Measurements from ENCODE around the gene AGO1. TPM values are rescaled to one million over a fixed set of nuclear protein-coding genes. Genes with fewer than 3 reads are reported as not detected.

AGO1 gene
- 10 to 100 TPM; 13.6 to 91.4 (median 28.9) TPM for total RNA-seq

DNA sequence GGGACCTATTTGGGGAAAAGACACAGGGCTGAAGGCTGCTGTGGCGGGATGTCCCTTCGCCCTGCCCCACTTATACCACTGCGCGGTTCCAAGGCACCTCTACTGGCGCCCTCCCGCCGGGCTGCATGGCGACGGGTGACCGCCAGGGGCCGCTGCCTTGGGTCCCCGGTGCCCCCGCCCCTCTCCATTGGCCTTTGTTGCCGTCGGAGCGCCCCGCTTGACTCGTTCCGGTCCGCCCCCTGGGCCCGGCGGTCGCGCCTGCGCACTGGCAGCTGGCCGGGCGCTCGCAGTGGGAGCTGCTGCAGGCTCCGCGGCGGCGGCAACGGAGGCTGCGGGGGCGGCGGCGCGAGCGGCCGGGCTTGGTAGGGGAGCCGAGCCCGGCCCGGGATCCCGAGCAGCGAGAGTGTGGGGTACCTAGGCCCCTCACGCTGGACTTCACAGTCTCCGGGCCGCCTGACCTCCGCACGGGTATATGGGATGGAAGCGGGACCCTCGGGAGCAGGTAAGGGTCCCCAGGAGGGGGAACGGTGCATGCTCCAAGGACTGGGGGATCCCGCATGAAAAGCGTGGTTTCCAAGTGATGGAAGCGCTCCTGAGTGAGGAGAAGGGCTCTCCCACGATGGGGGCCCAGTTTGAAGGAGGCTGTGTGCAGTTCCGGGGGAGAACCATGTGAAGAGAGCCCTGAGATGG is at the start of gene AGO1:
Gene AGO1, plus strand, starts transcription at position 265 of the 690 bp plus-strand sequence. Its CDS starts 213 bp downstream, at position 478.
- Histone ChIP-seq H3K4me3 (peak within 1 kb of the TSS; percentile 84 to 96 (median 92)), H3K4me1 (replicated peaks in 1 of 2) (peaks cover 29 to 35% of the 10 kb centered on the region in 2 donors), H3K27ac (peak within 1 kb of the TSS; percentile 87 to 88)
- WGBS, 10 experiments: 0% methylated on average over 3 to 8 of the region's 58 CpGs; no CpG with 5 or more reads in 8 of the 10 experiments
- ATAC-seq (replicated peaks in 6 of 8): peak; percentile 74 to 93 (median 84)
- in situ Hi-C loops (cut with MboI; ENCODE audit: low pct_unique_long_range_greater_than_20kb in 2 of 9, low sequenced_read_pairs in 9 of 9, unreplicated experiment in 9 of 9): no loop called here

DNA sequence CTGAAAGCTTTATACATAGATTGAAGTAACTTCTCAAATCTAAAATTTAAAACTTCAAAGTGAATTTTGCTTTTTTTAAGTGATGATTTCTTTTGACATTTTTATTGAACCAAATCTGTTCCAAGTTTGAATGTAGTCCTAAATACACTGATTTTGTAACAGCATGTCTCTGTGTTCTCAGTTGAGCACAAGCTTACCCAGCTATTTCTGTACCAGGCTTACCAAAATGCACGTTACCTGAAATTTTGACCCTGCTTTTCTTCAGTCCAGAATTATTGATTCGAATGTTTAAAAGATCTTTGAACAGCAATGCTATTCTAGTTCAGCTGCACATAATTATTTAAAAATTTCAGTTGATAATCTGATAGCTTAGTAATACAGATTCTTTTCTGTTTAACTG is 49.6 kb upstream of the AGO1 start:
- 93 to 100% (median 100%) methylated on average over 1 to 2 of the region's 2 CpGs for WGBS, 10 experiments
- in situ Hi-C loops (cut with MboI; ENCODE audit: low pct_unique_long_range_greater_than_20kb in 2 of 9, low sequenced_read_pairs in 9 of 9, unreplicated experiment in 9 of 9): no loop called here
- no peak overlapping the region for H3K27ac ChIP-seq
- no peak for ATAC-seq (replicated peaks in 6 of 8)
- no peak overlapping the region for H3K4me3 ChIP-seq
- H3K4me1 ChIP-seq (replicated peaks in 1 of 2): no peaks in the 10 kb centered on the region

DNA sequence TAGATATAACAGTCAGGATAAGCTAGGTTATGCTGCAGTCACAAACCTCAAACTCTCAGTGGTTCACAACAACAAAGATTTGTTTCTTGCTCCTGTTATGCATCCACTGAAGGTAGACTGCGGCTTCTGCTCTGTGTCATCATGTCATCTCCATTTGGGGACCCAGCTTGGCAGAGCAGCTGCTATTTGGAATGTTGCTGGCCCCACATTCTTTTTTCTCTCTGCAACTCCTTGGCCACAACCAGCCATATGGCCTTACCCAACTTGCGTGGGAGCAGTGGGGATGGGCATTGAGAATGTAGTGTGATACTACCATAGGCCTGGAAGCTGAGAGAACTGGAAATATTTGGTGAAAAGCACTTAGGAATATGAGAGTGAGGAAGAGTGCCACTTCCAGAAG is 48.8 kb upstream of the AGO1 start:
- in situ Hi-C loops (cut with MboI; ENCODE audit: low pct_unique_long_range_greater_than_20kb in 2 of 9, low sequenced_read_pairs in 9 of 9, unreplicated experiment in 9 of 9): no loop called here
- H3K4me3 ChIP-seq: no peak overlapping the region
- H3K27ac ChIP-seq: no peak overlapping the region
- H3K4me1 ChIP-seq (replicated peaks in 1 of 2): no peaks in the 10 kb centered on the region
- 79 to 100% (median 92%) methylated on average over 1 to 2 of the region's 2 CpGs; no CpG with 5 or more reads in 2 of the 10 experiments for WGBS, 10 experiments
- no peak for ATAC-seq (replicated peaks in 6 of 8)

DNA sequence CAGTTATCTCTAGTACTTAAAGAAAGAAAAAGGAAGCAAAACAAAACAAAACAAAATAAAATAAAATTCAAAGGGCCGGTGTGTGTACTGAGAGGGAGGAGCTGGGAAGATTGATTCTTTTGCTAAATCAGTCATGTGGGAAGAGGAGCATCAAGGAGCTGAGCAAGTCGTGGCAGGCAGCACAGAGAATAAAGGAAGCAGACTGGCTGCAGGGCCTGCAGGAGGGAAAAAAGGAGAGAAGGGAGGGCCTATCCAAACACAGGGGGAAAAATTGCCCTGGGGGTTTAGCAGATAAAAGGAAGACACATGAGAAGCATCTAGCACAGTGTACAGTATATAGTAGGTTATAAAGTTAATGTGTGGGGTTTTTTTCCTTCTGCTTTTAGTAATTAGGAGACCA is 47.6 kb upstream of the AGO1 start:
- peak in 5 of 8 experiments; percentile 43 to 74 (median 56) for ATAC-seq (replicated peaks in 6 of 8)
- H3K27ac ChIP-seq: no peak overlapping the region
- no peaks in the 10 kb centered on the region for H3K4me1 ChIP-seq (replicated peaks in 1 of 2)
- in situ Hi-C loops (cut with MboI; ENCODE audit: low pct_unique_long_range_greater_than_20kb in 2 of 9, low sequenced_read_pairs in 9 of 9, unreplicated experiment in 9 of 9): no loop called here
- 0 to 77% (median 11%) methylated on average over 1 to 2 of the region's 2 CpGs; no CpG with 5 or more reads in 1 of the 10 experiments for WGBS, 10 experiments
- no peak overlapping the region for H3K4me3 ChIP-seq

DNA sequence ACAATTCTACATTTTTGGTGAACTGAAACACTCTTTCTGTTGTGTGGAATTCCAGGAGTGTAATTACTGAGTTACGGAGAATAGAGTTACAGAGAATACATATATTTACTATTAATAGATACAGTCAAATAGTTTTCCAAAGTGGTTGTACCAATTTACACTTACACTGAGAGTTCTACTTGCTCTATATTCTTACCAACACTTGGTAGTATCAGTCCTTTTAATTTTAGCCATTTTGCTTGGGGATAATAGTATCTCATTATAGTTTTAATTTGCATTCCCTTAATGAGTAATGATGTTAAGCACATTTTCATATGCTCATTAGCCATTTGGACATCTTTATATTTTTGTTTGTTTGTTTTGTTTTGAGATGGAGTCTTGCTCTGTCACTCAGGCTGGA is 46.3 kb upstream of the AGO1 start:
- H3K27ac ChIP-seq: no peak overlapping the region

DNA sequence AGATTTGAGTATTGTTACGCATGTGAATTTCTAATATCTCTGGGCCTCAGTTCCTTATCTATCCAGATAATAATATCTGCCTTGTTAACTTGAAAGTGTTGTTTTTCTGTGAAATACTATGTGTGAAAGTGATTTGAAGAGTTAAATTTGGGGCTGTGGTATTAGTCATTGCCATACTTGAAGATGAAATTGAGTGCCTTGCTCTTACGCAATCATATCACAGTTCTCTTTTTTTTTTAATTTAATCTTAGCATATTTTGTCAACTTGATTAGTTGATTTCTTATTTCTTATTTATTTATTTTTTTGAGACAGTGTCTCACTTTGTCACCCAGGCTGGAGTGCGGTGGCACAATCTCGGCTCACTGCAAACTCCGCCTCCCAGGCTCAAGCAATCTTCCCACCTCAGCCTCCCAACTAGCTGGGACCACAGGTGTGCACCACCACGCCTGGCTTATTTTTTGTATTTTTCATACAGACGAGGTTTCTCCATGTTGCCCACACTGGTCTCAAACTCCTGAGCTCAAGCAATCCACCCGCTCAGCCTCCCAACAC is 44.2 kb upstream of the AGO1 start:
- Histone ChIP-seq H3K4me1 (replicated peaks in 1 of 2) (no peaks in the 10 kb centered on the region), H3K27ac (no peak overlapping the region), H3K4me3 (no peak overlapping the region)
- ATAC-seq (replicated peaks in 6 of 8): no peak
- 84 to 99% (median 95%) methylated on average over 5 to 8 of the region's 8 CpGs for WGBS, 10 experiments
- in situ Hi-C loops (cut with MboI; ENCODE audit: low pct_unique_long_range_greater_than_20kb in 2 of 9, low sequenced_read_pairs in 9 of 9, unreplicated experiment in 9 of 9): no loop called here

More for the DNA sequence above, 46.3 kb upstream of the AGO1 start:
- ATAC-seq (replicated peaks in 6 of 8): no peak
- in situ Hi-C loops (cut with MboI; ENCODE audit: low pct_unique_long_range_greater_than_20kb in 2 of 9, low sequenced_read_pairs in 9 of 9, unreplicated experiment in 9 of 9): no loop called here
- no peak overlapping the region for H3K4me3 ChIP-seq
- H3K4me1 ChIP-seq (replicated peaks in 1 of 2): no peaks in the 10 kb centered on the region
- WGBS, 10 experiments: 83 to 100% (median 100%) methylated on average over 1 of the region's 1 CpG; no CpG with 5 or more reads in 2 of the 10 experiments

DNA sequence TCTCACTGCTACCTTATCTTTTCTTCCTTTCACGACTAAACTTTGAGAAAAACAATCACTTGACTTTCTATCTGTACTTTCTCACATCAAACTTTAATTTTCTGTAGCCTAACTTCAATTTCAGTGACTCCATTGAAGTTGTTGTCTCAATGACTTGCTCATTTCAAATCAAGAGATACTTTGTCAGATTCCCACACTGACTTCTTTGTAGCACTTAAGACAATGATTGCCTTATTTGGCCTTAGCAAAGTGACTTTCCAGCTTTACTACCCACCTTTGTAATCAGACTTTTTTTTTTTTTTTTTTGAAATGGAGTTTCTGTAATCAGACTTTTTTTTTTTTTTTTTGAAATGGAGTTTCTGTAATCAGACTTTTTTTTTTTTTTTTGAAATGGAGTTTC is 38.2 kb upstream of the AGO1 start:
- in situ Hi-C loops (cut with MboI; ENCODE audit: low pct_unique_long_range_greater_than_20kb in 2 of 9, low sequenced_read_pairs in 9 of 9, unreplicated experiment in 9 of 9): no loop called here
- H3K27ac ChIP-seq: no peak overlapping the region
- H3K4me1 ChIP-seq (replicated peaks in 1 of 2): no peaks in the 10 kb centered on the region
- WGBS, 10 experiments: 42 to 100% (median 92%) methylated on average over 1 of the region's 1 CpG
- no peak overlapping the region for H3K4me3 ChIP-seq
- ATAC-seq (replicated peaks in 6 of 8): no peak

DNA sequence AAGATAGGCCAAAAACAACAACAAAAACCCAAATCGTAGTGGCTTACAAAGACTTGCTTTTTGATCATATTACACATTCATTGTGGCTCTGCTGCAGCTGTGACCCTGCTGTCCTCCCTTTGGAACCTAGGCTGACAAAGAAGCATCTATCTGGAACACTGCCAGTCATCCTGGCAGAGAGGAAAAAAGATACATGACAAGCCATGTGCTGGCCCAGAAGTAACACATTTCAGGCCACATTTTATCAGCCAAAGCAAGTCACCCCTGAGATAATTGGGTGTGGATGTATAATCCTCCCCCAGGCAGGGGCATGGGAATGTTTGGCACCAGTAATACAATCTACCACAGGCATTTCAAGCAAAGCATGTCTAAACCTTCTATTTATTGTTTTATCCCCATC is 37.2 kb upstream of the AGO1 start:
- Histone ChIP-seq H3K4me3 (no peak overlapping the region), H3K4me1 (replicated peaks in 1 of 2) (no peaks in the 10 kb centered on the region), H3K27ac (no peak overlapping the region)
- in situ Hi-C loops (cut with MboI; ENCODE audit: low pct_unique_long_range_greater_than_20kb in 2 of 9, low sequenced_read_pairs in 9 of 9, unreplicated experiment in 9 of 9): no loop called here
- WGBS, 10 experiments: 33 to 100% (median 62%) methylated on average over 1 of the region's 1 CpG; no CpG with 5 or more reads in 3 of the 10 experiments
- no peak for ATAC-seq (replicated peaks in 6 of 8)

DNA sequence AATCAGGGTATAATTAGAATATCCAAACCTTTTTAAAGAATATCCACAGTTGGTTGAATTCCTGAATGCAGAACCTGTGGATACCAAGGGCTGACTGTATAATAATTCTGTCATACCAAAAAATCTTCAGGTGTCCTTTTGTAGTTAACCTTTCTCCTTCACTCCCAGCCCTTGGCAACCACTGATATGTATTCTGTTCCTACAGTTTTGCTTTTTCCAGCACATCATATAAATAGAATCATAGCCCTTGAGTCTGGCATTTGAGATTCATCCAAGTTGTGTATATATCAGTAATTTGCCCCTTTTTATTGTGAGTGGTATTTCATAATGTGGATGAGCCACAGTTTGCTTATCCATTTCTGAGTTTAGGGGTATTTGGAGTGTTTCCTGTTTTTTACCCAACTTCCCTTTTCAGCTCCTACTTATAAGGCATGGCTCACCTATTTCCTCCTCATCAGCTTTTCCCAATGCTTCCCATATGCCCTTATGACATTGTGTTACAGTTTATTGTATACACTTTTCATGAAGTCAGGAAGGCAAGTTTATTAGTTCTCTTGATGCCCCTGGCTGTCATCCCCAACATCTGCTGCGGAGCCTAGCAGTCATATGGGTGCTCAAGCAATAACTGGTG is 35.0 kb upstream of the AGO1 start:
- WGBS, 10 experiments: 86 to 100% (median 100%) methylated on average over 1 of the region's 1 CpG; no CpG with 5 or more reads in 4 of the 10 experiments
- H3K27ac ChIP-seq: no peak overlapping the region
- H3K4me1 ChIP-seq (replicated peaks in 1 of 2): no peaks in the 10 kb centered on the region
- in situ Hi-C loops (cut with MboI; ENCODE audit: low pct_unique_long_range_greater_than_20kb in 2 of 9, low sequenced_read_pairs in 9 of 9, unreplicated experiment in 9 of 9): no loop called here
- ATAC-seq (replicated peaks in 6 of 8): no peak
- no peak overlapping the region for H3K4me3 ChIP-seq

DNA sequence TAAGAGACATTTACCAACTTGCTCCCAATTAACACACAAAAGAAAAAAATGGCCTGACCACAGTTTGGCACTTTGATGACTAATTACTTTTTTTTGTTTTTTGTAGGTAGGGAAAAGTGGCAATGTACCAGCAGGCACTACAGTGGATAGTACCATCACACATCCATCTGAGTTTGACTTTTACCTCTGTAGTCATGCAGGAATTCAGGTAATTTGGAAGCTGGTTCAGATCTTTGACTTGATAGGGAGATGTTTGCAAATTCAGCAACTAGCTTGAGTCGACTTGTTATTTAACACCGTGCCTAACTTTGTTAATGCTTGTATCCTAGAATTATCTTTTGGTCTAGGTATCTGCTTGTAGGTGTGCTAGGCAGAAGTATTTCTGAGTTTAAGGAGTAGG is 33.0 kb upstream of the AGO1 start:
- Histone ChIP-seq H3K4me3 (no peak overlapping the region), H3K4me1 (replicated peaks in 1 of 2) (no peaks in the 10 kb centered on the region), H3K27ac (no peak overlapping the region)
- ATAC-seq (replicated peaks in 6 of 8): no peak
- in situ Hi-C loops (cut with MboI; ENCODE audit: low pct_unique_long_range_greater_than_20kb in 2 of 9, low sequenced_read_pairs in 9 of 9, unreplicated experiment in 9 of 9): no loop called here
- 56 to 100% (median 89%) methylated on average over 1 to 2 of the region's 2 CpGs; no CpG with 5 or more reads in 2 of the 10 experiments for WGBS, 10 experiments

DNA sequence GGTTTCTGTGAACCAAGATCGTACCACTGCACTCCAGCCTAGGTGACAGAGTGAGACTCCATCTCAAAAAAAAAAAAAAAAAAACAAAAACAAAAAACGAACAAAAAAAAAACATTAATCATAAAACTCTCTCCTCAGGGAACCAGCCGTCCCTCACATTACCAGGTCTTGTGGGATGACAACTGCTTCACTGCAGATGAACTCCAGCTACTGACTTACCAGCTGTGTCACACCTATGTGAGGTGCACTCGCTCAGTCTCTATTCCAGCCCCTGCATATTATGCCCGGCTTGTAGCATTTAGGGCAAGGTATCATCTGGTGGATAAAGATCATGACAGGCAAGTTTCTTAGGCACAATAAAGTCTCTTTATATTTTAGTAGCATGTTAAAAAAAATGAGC is 32.3 kb upstream of the AGO1 start:
- in situ Hi-C loops (cut with MboI; ENCODE audit: low pct_unique_long_range_greater_than_20kb in 2 of 9, low sequenced_read_pairs in 9 of 9, unreplicated experiment in 9 of 9): no loop called here
- no peak for ATAC-seq (replicated peaks in 6 of 8)
- WGBS, 10 experiments: 84 to 100% (median 90%) methylated on average over 2 to 5 of the region's 5 CpGs; no CpG with 5 or more reads in 1 of the 10 experiments
- Histone ChIP-seq H3K4me3 (no peak overlapping the region), H3K4me1 (replicated peaks in 1 of 2) (no peaks in the 10 kb centered on the region), H3K27ac (no peak overlapping the region)

DNA sequence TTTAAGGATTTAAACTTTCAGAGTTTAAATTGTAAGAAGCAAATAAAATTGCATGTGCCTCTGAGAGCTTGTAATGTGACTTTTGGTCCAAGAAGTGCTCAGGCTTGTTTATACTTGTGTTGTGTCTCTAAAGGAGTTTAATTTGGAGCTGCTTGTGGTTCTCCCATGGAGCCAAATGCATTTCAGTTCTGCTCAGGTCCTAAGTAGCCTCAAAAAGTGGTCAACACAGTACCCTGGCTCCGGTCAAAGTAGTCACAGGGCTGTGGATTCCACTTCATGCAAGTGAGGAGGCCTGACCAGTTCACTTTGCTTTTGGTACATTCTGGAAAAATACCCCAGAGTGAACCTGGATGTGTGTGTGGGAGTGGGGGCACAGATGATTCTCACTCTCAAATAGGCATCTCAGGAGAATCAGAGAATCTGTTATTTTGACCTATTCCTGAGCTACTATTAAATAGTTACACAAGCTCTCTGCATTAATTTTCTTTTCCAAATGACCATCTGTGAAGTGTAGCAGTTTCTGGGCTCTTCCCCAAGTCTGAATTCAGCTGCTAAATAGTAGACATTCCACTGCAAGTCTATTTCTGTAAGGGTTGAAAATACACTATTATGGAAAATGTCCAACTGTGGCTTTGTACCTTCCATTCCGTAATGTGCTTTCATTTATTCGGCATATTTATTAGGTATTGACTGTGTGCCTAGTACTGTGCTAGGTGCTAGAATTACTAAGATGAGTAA is 31.7 kb upstream of the AGO1 start:
- WGBS, 10 experiments: 17 to 100% (median 89%) methylated on average over 1 to 3 of the region's 3 CpGs
- H3K4me1 ChIP-seq (replicated peaks in 1 of 2): no peaks in the 10 kb centered on the region
- ATAC-seq (replicated peaks in 6 of 8): peak in 2 of 8 experiments; percentile 68 to 70
- H3K4me3 ChIP-seq: no peak overlapping the region
- in situ Hi-C loops (cut with MboI; ENCODE audit: low pct_unique_long_range_greater_than_20kb in 2 of 9, low sequenced_read_pairs in 9 of 9, unreplicated experiment in 9 of 9): no loop called here
- H3K27ac ChIP-seq: no peak overlapping the region

DNA sequence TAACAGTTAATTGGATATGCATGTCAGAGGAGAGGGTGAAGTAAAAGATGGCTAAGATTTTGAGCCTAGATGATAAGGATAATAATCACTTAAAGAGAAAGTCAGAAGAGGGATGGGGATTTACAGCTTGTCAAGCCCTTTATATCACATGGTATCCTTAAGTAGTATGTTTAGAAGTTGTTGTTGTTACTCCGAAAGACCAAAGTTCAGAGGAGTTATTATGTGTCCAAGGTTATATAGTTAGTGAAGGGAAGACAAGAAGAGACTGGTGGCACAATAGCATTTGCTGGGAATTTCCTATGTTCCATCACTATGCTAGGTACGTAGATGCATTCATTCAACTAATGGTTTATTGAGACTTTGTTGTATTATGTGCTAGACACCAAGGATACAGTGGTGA is 30.8 kb upstream of the AGO1 start:
- WGBS, 10 experiments: 0 to 83% (median 40%) methylated on average over 1 to 2 of the region's 2 CpGs
- in situ Hi-C loops (cut with MboI; ENCODE audit: low pct_unique_long_range_greater_than_20kb in 2 of 9, low sequenced_read_pairs in 9 of 9, unreplicated experiment in 9 of 9): no loop called here
- no peaks in the 10 kb centered on the region for H3K4me1 ChIP-seq (replicated peaks in 1 of 2)
- no peak for ATAC-seq (replicated peaks in 6 of 8)
- H3K27ac ChIP-seq: no peak overlapping the region
- H3K4me3 ChIP-seq: no peak overlapping the region

Data from motor neuron (in vitro differentiated cells).